ENCODE data around the gene OR10H1. TPM values are rescaled to one million over a fixed set of nuclear protein-coding genes. Genes with fewer than 3 reads are reported as not detected.

OR10H1 gene
- total RNA-seq, 2 experiments from 2014 or later, result 0.11 TPM; not detected in 1

GRCh38 chr19:15828121-15828610 is 12.7 kb upstream of the OR10H1 start:
- TF ChIP-seq CTCF (conservative IDR thresholded peaks at IDR 0.05; ENCODE audit: low read length) (no peak), EZH2phosphoT487 (IDR thresholded peaks at IDR 0.05; ENCODE audit: borderline replicate concordance, low read depth, low read length) (no peak)
- Histone ChIP-seq H3K4me1 (ENCODE audit: insufficient read depth, low read length, poor library complexity, severe bottlenecking) (no peaks in the 10 kb centered on the region), H3K36me3 (ENCODE audit: insufficient read depth, low read length) (no peaks in the 10 kb centered on the region), H2AFZ (ENCODE audit: low read length) (no peak overlapping the region), H3K4me3 (ENCODE audit: low read depth, low read length, poor library complexity, severe bottlenecking) (no peak overlapping the region), H3K27ac (ENCODE audit: low read depth, low read length, poor library complexity, severe bottlenecking) (no peak overlapping the region), H4K20me1 (ENCODE audit: insufficient read depth, low read length) (no peaks in the 10 kb centered on the region), H3K9me2 (ENCODE audit: insufficient read depth, low read length) (no peaks in the 10 kb centered on the region), H3K79me2 (ENCODE audit: insufficient read depth, low read depth, low read length) (no peaks in the 10 kb centered on the region), H3K9me3 (ENCODE audit: low read length) (no peaks in the 10 kb centered on the region), H3K4me2 (ENCODE audit: low read length) (no peak overlapping the region)
- intact Hi-C loops (cut with micrococcal nuclease; ENCODE audit: unreplicated experiment), result no loop called here
- ChIA-PET CTCF (ENCODE audit: unreplicated experiment) (no interaction called here), POLR2A (no interaction called here)
- BruUV-seq (replicated peaks), result no TSS peak
- DNase-seq (ENCODE audit: low spot score), result no peak

DNA sequence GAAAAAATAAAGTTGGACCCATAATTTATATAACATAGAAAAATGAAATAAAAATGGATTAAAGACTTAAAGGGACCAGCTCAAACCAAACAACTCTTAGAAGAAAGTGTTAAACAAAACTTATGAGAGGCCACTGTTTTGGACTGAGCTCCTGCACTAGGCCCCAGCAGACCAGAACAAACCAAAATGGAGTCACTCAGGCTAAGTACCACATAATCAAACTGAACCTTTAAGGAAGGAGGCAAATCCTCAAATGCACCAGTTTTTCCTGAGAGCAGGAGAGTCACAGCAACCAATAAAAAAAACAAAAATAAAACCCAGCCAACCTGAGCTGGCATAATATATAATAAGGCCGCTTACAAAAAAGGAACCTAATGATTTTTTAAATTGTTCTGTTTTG is 10.3 kb upstream of the OR10H1 start:
- Histone ChIP-seq H3K4me2 (ENCODE audit: low read length) (no peak overlapping the region), H3K4me1 (ENCODE audit: insufficient read depth, low read length, poor library complexity, severe bottlenecking) (no peaks in the 10 kb centered on the region), H3K4me3 (ENCODE audit: low read depth, low read length, poor library complexity, severe bottlenecking) (no peak overlapping the region), H3K9me2 (ENCODE audit: insufficient read depth, low read length) (no peaks in the 10 kb centered on the region), H3K36me3 (ENCODE audit: insufficient read depth, low read length) (no peaks in the 10 kb centered on the region), H3K9me3 (ENCODE audit: low read length) (no peaks in the 10 kb centered on the region), H2AFZ (ENCODE audit: low read length) (no peak overlapping the region), H3K79me2 (ENCODE audit: insufficient read depth, low read depth, low read length) (no peaks in the 10 kb centered on the region), H3K27ac (ENCODE audit: low read depth, low read length, poor library complexity, severe bottlenecking) (no peak overlapping the region), H4K20me1 (ENCODE audit: insufficient read depth, low read length) (no peaks in the 10 kb centered on the region)
- ChIA-PET POLR2A (interaction anchor here (0.6 to 2.4 kb wide), 4 partner anchors 11 to 728 kb away, joined by 3 to 7 read pairs (median 4); no protein-coding TSS in a partner anchor), CTCF (ENCODE audit: unreplicated experiment) (no interaction called here)
- DNase-seq (ENCODE audit: low spot score), result no peak
- no peak for TF ChIP-seq CTCF (conservative IDR thresholded peaks at IDR 0.05; ENCODE audit: low read length)
- TF ChIP-seq EZH2phosphoT487 (IDR thresholded peaks at IDR 0.05; ENCODE audit: borderline replicate concordance, low read depth, low read length), result no peak
- intact Hi-C loops (cut with micrococcal nuclease; ENCODE audit: unreplicated experiment), result no loop called here
- BruUV-seq (replicated peaks), result no TSS peak

DNA sequence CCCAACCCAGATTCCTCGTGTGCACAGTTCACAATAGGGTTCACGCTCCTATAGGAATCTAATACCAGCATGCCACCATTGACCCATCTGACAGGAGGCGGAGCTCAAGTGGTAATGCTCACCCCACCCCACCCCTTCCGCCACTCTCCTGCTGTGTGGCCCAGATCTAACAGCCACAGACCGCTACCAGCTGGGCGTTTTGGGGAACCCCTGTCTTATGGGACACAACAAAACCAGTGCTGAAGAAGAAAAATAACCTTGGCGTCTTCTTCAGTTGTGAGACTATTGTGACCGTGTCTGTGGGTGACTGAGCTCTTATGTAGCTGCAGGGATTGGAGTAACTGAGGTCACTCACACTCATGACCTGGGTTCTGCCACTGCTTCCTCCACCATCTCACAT is 5.2 kb upstream of the OR10H1 start:
- Histone ChIP-seq H3K79me2 (ENCODE audit: insufficient read depth, low read depth, low read length) (no peaks in the 10 kb centered on the region), H4K20me1 (ENCODE audit: insufficient read depth, low read length) (no peaks in the 10 kb centered on the region), H3K9me2 (ENCODE audit: insufficient read depth, low read length) (no peaks in the 10 kb centered on the region), H3K9me3 (ENCODE audit: low read length) (no peaks in the 10 kb centered on the region), H3K36me3 (ENCODE audit: insufficient read depth, low read length) (no peaks in the 10 kb centered on the region), H3K4me1 (ENCODE audit: insufficient read depth, low read length, poor library complexity, severe bottlenecking) (no peaks in the 10 kb centered on the region), H3K27ac (ENCODE audit: low read depth, low read length, poor library complexity, severe bottlenecking) (no peak overlapping the region), H3K4me3 (ENCODE audit: low read depth, low read length, poor library complexity, severe bottlenecking) (no peak overlapping the region), H2AFZ (ENCODE audit: low read length) (no peak overlapping the region), H3K4me2 (ENCODE audit: low read length) (no peak overlapping the region)
- intact Hi-C loops (cut with micrococcal nuclease; ENCODE audit: unreplicated experiment), result no loop called here
- BruUV-seq (replicated peaks), result no TSS peak
- DNase-seq (ENCODE audit: low spot score), result no peak
- ChIA-PET CTCF (ENCODE audit: unreplicated experiment) (no interaction called here), POLR2A (interaction anchor here (0.6 kb wide), 1 partner anchor 919 kb away, joined by 6 read pairs; no protein-coding TSS in a partner anchor)
- TF ChIP-seq CTCF (conservative IDR thresholded peaks at IDR 0.05; ENCODE audit: low read length) (no peak), EZH2phosphoT487 (IDR thresholded peaks at IDR 0.05; ENCODE audit: borderline replicate concordance, low read depth, low read length) (no peak)
